HepG2 (cell line): ENCODE data around the gene GNL2. TPM values are rescaled to one million over a fixed set of nuclear protein-coding genes. Genes with fewer than 3 reads are reported as not detected.

Source experiments
- ATAC-seq: fragments of 200-7000 bp; cut with Tn5 transposase; 3 replicates; pipeline ENCODE4 v1.9.1; 2020; ENCODE audit warnings: mild to moderate bottlenecking, moderate library complexity
- BruUV-seq: library from RNA; stranded (reverse); fragments of 400-500 nt; replicated peaks from 2 replicates; lab custom pipeline; 2021; lab: Mats Ljungman, UMichigan
- CTCF ChIA-PET: fragments of 300-600 bp; formaldehyde crosslinking; extraction: SDS; loops from one replicate; lab custom pipeline; 2021; ENCODE audit warnings: low total read pairs, inconsistent platforms, low intra/inter-chr PET ratio; lab: Yijun Ruan, JAX
- POLR2A ChIA-PET: fragments of 350-600 bp; sonication (Branson Sonifier 250); formaldehyde crosslinking; loops from one replicate; lab custom pipeline; 2020; ENCODE audit warnings: antibody characterized with exemption, inconsistent platforms; lab: Yijun Ruan, JAX
- DNase-seq: peaks from one replicate; pipeline ENCODE4 v3.0.0-alpha.2; 2015; ENCODE audit warnings: low spot score
- FAIRE-seq: peaks from 3 replicates; lab custom pipeline; 2011; peaks lifted over from hg19 to GRCh38; lab: Jason Lieb, UNC
- H2AFZ ChIP-seq: one replicate; pipeline ENCODE4 v1.6.1; 2011; ENCODE audit warnings: low read length, inconsistent platforms
- H3K27ac ChIP-seq: fragments of 300-600 bp; 3 replicates; pipeline ENCODE4 v1.8.0; 2011; ENCODE audit warnings: mixed run types, mild to moderate bottlenecking, mixed read lengths, low read length, inconsistent platforms; ENCODE audit not compliant: insufficient read depth; ENCODE audit errors: extremely low read length
- H3K27me3 ChIP-seq, 2 experiments: fragments of 200-600 bp in 1 of 2; 2 replicates in 1 of 2; 3 replicates in 1 of 2; pipeline versions ENCODE4 v1.6.0 to v1.8.0; 2011; ENCODE audit warnings: low read length in 2 of 2, mild to moderate bottlenecking in 2 of 2, moderate library complexity in 2 of 2, inconsistent platforms in 1 of 2; ENCODE audit not compliant: insufficient read depth in 2 of 2, control insufficient read depth in 1 of 2
- H3K36me3 ChIP-seq, 2 experiments: fragments of 200-600 bp in 1 of 2; replicated peaks in 1 of 2; 2 replicates in 1 of 2; 3 replicates in 1 of 2; pipeline versions ENCODE4 v1.5.1 to v1.8.0; 2011; ENCODE audit warnings: low read length in 2 of 2, inconsistent platforms in 1 of 2; ENCODE audit not compliant: insufficient read depth in 2 of 2, control insufficient read depth in 1 of 2
- H3K4me1 ChIP-seq: 2 replicates; pipeline ENCODE4 v1.5.1; 2012; ENCODE audit warnings: low read length, inconsistent platforms; ENCODE audit not compliant: insufficient read depth
- H3K4me2 ChIP-seq: 2 replicates; pipeline ENCODE4 v1.6.0; 2011; ENCODE audit warnings: low read depth, low read length, inconsistent platforms
- H3K4me3 ChIP-seq, 3 experiments: fragments of 200-600 bp in 1 of 3; sonication (generic), shearing (Covaris generic) in 1 of 3; replicated peaks in 1 of 3; 2 replicates each; pipeline ENCODE4 v1.5.1; 2011 to 2016; ENCODE audit warnings: low read length in 3 of 3, inconsistent platforms in 2 of 3, low read depth in 2 of 3, mild to moderate bottlenecking in 2 of 3, control low read depth in 1 of 3, mixed read lengths in 1 of 3; ENCODE audit not compliant: insufficient read depth in 1 of 3
- H3K79me2 ChIP-seq: one replicate; pipeline ENCODE4 v1.6.1; 2011; ENCODE audit warnings: low read length, inconsistent platforms; ENCODE audit not compliant: insufficient read depth
- H3K9ac ChIP-seq: 2 replicates; pipeline ENCODE4 v1.6.0; 2011; ENCODE audit warnings: mild to moderate bottlenecking, low read depth, low read length, inconsistent platforms; ENCODE audit not compliant: insufficient read depth
- H3K9me3 ChIP-seq: 2 replicates; pipeline ENCODE4 v1.5.1; 2012; ENCODE audit warnings: mild to moderate bottlenecking, low read length
- H4K20me1 ChIP-seq: 2 replicates; pipeline ENCODE4 v1.6.0; 2011; ENCODE audit warnings: inconsistent platforms, mild to moderate bottlenecking, low read length, moderate library complexity; ENCODE audit not compliant: insufficient read depth
- FOSL1 ChIP-seq: sonication (generic); formaldehyde crosslinking; IDR thresholded peaks from 2 replicates; pipeline ENCODE4 v1.9.0; 2021; ENCODE audit warnings: missing genetic modification reagents, borderline replicate concordance
- NCOR1 ChIP-seq: fragments of 200-600 bp; sonication (generic); IDR thresholded peaks from 2 replicates; pipeline ENCODE4 v1.7.0; 2017; ENCODE audit warnings: antibody characterized with exemption, low read length, borderline replicate concordance
- SNAPC2 ChIP-seq: sonication (generic); formaldehyde crosslinking; IDR thresholded peaks from 2 replicates; pipeline ENCODE4 v1.8.1; 2022; ENCODE audit warnings: mild to moderate bottlenecking, missing genetic modification reagents
- TARDBP ChIP-seq: sonication (generic); formaldehyde crosslinking; IDR thresholded peaks from 2 replicates; pipeline ENCODE4 v1.8.0; 2022; ENCODE audit warnings: mild to moderate bottlenecking, missing genetic modification reagents
- WGBS: methylation state at CpG from one replicate; pipeline ENCODE4 v1.1.6; 2017; ENCODE audit warnings: low lambda C conversion rate; 5-methylcytosine and 5-hydroxymethylcytosine counted together
- in situ Hi-C: cut with HindIII; loops from 2 replicates; pipeline ENCODE4 v1.10.0; 2017; ENCODE audit warnings: low pct_unique_long_range_greater_than_20kb; ENCODE audit not compliant: extremely low pct_ligation_motif_present
- intact Hi-C: fragments of 100-400 bp; cut with micrococcal nuclease; formaldehyde crosslinking; loops from one replicate; pipeline ENCODE4 v1.10.0; 2022; ENCODE audit not compliant: unreplicated experiment
- polyA plus RNA-seq, 8 experiments: library from polyadenylated mRNA; depleted of rRNA in 3 of 8; stranded (reverse) in 7 of 8; unstranded in 1 of 8; fragments of >200 nt; fragmentation: Illumina TruSeq in 4 of 8; extraction: Trizol in 4 of 8; gene quantifications; 2 replicates each; pipeline versions ENCODE4 v1.2.1 to v1.2.3, GENCODE V29; 2011 to 2016; ENCODE audit warnings: low read depth in 4 of 8, missing spikeins in 1 of 8, mixed read lengths in 1 of 8; ENCODE audit not compliant: insufficient read depth in 1 of 8
- total RNA-seq, 5 experiments: library from RNA; depleted of rRNA; stranded (reverse); fragments of >200 nt; fragmentation: Illumina TruSeq; extraction: Trizol; gene quantifications; 2 replicates each; pipeline ENCODE4 v1.2.3, GENCODE V29; 2016; ENCODE audit warnings: low read depth in 1 of 5
- TF ChIP-seq, protein P1 (sequence below): IDR thresholded peaks from 2 replicates; pipeline ENCODE4 v1.6.1; 2016; ENCODE audit warnings: mild to moderate bottlenecking

GNL2 gene
- total and polyA plus RNA-seq, 2 of the 13 experiments (the other 11 are each of a cell fraction or from before 2014, with no cell fraction given) = 32.1 to 72.1 TPM

DNA sequence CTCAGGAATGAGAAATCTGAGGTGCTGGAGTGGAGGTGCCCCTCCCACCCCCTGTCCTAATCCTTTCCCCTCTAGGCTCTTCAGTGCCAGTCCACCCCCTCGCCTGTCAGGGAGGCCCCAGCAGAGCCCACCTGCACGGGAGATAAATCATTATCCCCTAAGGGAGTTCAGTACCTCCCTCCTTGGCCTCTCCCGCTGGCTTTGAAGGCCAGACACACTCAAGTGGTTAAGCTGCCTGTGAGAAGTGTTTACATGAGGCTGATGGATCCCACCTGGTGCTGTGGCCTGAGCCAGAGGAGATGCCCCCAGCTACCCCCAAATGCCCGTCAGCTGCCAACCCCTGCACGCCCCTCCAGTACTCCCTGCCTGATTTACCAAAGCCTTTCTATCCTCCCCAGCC is 35.3 kb upstream of the GNL2 start (continued):
- TF ChIP-seq, protein P1, sequence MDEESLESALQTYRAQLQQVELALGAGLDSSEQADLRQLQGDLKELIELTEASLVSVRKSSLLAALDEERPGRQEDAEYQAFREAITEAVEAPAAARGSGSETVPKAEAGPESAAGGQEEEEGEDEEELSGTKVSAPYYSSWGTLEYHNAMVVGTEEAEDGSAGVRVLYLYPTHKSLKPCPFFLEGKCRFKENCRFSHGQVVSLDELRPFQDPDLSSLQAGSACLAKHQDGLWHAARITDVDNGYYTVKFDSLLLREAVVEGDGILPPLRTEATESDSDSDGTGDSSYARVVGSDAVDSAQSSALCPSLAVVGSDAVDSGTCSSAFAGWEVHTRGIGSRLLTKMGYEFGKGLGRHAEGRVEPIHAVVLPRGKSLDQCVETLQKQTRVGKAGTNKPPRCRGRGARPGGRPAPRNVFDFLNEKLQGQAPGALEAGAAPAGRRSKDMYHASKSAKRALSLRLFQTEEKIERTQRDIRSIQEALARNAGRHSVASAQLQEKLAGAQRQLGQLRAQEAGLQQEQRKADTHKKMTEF (CRISPR knock-in tag) = no peak
- no peak for TF ChIP-seq TARDBP (CRISPR knock-in tag)
- no peak for TF ChIP-seq NCOR1
- no peak for TF ChIP-seq SNAPC2 (CRISPR knock-in tag)

DNA sequence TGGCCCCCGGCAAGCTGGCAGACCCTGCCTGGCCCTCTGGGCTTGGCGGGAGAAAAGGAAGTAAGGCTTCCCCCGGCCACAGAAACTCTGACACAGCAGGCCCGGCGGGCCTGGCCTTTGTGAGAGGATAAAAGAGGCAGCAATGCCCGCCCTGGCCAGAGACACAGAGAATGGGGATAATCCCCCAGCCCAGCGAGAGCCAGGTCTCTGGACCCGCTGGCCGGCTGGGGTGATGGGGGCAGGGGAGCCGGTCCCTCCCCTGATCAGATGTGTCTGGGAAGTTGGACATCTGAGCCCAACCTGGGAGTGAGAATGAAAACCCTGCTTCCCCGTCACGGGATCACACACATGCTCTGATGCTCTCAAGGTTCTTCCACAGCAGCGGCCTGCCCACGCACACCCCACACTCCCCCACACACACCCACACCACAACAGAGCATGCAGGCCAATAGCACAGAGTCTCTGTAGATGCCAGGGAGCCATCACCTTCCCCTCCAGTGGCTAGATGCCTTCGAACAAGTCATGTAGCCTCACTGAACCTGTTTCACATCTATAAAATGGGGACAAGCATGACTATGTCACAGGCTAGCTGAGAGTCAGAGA is 34.8 kb upstream of the GNL2 start:
- CTCF ChIA-PET = no interaction called here
- FAIRE-seq = no peak
- DNase-seq = no peak
- Histone ChIP-seq H3K79me2 (no peaks in the 10 kb centered on the region), H3K9me3 (no peaks in the 10 kb centered on the region), H3K4me1 (no peaks in the 10 kb centered on the region), H3K36me3 (no peaks in the 10 kb centered on the region), H3K27ac (no peak overlapping the region), H3K27me3 (peaks cover 26 to 95% of the 10 kb centered on the region in 2 experiments), H3K9ac (no peak overlapping the region), H2AFZ (no peak overlapping the region)
- intact Hi-C loops = no loop called here
- WGBS = 16% methylated on average over 11 of the region's 15 CpGs
- no peak for TF ChIP-seq FOSL1 (CRISPR knock-in tag)
- TF ChIP-seq, all 625 proteins: peak for 0
- ATAC-seq = no peak
- BruUV-seq = no TSS peak
- Histone ChIP-seq H3K4me2 (no peak overlapping the region), H3K4me3 (no peak overlapping the region), H4K20me1 (no peaks in the 10 kb centered on the region)
- POLR2A ChIA-PET = no interaction called here
- in situ Hi-C loops = no loop called here
